ENCODE data around the gene XRCC4. TPM values are rescaled to one million over a fixed set of nuclear protein-coding genes. Genes with fewer than 3 reads are reported as not detected.
A peak's percentile ranks its signal among the peaks of the same experiment; 100 is the strongest.
"Not testable (repeated sequence)": the region's sequence is repeated elsewhere in the genome, so short reads cannot be mapped to it uniquely, and the experiment has no call there.

The XRCC4 gene
- total RNA-seq, 1 donor from 2014 or later, result 12.9 TPM

- H3K27me3 Mint-ChIP-seq, result peaks cover 1% of the 10 kb centered on the region
- no peak overlapping the region for H3K4me3 Mint-ChIP-seq (ENCODE audit: low read depth)
- no peaks in the 10 kb centered on the region for H3K9me3 Mint-ChIP-seq (ENCODE audit: low read depth)
- TF ChIP-seq CTCF (IDR thresholded peaks at IDR 0.05; ENCODE audit: unreplicated experiment), result no peak
- H3K4me1 Mint-ChIP-seq (ENCODE audit: low read depth), result peaks cover 33% of the 10 kb centered on the region
- no peak overlapping the region for H3K27ac Mint-ChIP-seq
- no peak for DNase-seq (ENCODE audit: low spot score, unreplicated experiment)
- no peaks in the 10 kb centered on the region for H3K36me3 Mint-ChIP-seq (ENCODE audit: insufficient read depth)
Observed at GRCh38 chr5:83249156-83249555, 171.8 kb downstream of the XRCC4 start.

GRCh38 chr5:83251849-83252248 lies 174.5 kb downstream of the XRCC4 start:
- no peaks in the 10 kb centered on the region for H3K9me3 Mint-ChIP-seq (ENCODE audit: low read depth)
- H3K4me1 Mint-ChIP-seq (ENCODE audit: low read depth), result peaks cover 28% of the 10 kb centered on the region
- H3K4me3 Mint-ChIP-seq (ENCODE audit: low read depth), result no peak overlapping the region
- TF ChIP-seq CTCF (IDR thresholded peaks at IDR 0.05; ENCODE audit: unreplicated experiment), result no peak
- peaks cover 3% of the 10 kb centered on the region for H3K27me3 Mint-ChIP-seq
- DNase-seq (ENCODE audit: low spot score, unreplicated experiment), result no peak
- no peaks in the 10 kb centered on the region for H3K36me3 Mint-ChIP-seq (ENCODE audit: insufficient read depth)
- peak overlapping the region; percentile 17 for H3K27ac Mint-ChIP-seq

- Mint-ChIP-seq H3K4me3 (ENCODE audit: low read depth) (no peak overlapping the region), H3K4me1 (ENCODE audit: low read depth) (peaks cover 21% of the 10 kb centered on the region), H3K9me3 (ENCODE audit: low read depth) (no peaks in the 10 kb centered on the region), H3K27me3 (peaks cover 3% of the 10 kb centered on the region), H3K27ac (no peak overlapping the region), H3K36me3 (ENCODE audit: insufficient read depth) (peaks cover 3% of the 10 kb centered on the region)
- TF ChIP-seq CTCF (IDR thresholded peaks at IDR 0.05; ENCODE audit: unreplicated experiment), result no peak
- no peak for DNase-seq (ENCODE audit: low spot score, unreplicated experiment)
Observed at GRCh38 chr5:83253720-83254119, 176.4 kb downstream of the XRCC4 start.

GRCh38 chr5:83255268-83255667 lies 177.9 kb downstream of the XRCC4 start:
- H3K27ac Mint-ChIP-seq, result no peak overlapping the region
- peaks cover 3% of the 10 kb centered on the region for H3K27me3 Mint-ChIP-seq
- peaks cover 3% of the 10 kb centered on the region for H3K36me3 Mint-ChIP-seq (ENCODE audit: insufficient read depth)
- H3K9me3 Mint-ChIP-seq (ENCODE audit: low read depth), result no peaks in the 10 kb centered on the region
- no peak for DNase-seq (ENCODE audit: low spot score, unreplicated experiment)
- no peak for TF ChIP-seq CTCF (IDR thresholded peaks at IDR 0.05; ENCODE audit: unreplicated experiment)
- no peak overlapping the region for H3K4me3 Mint-ChIP-seq (ENCODE audit: low read depth)
- peaks cover 13% of the 10 kb centered on the region for H3K4me1 Mint-ChIP-seq (ENCODE audit: low read depth)

- H3K4me1 Mint-ChIP-seq (ENCODE audit: low read depth), result peaks cover 11% of the 10 kb centered on the region
- H3K36me3 Mint-ChIP-seq (ENCODE audit: insufficient read depth), result peaks cover 4% of the 10 kb centered on the region
- H3K9me3 Mint-ChIP-seq (ENCODE audit: low read depth), result no peaks in the 10 kb centered on the region
- TF ChIP-seq CTCF (IDR thresholded peaks at IDR 0.05; ENCODE audit: unreplicated experiment), result no peak
- no peak for DNase-seq (ENCODE audit: low spot score, unreplicated experiment)
- peaks cover 3% of the 10 kb centered on the region for H3K27me3 Mint-ChIP-seq
- H3K27ac Mint-ChIP-seq, result no peak overlapping the region
- H3K4me3 Mint-ChIP-seq (ENCODE audit: low read depth), result no peak overlapping the region
Observed at GRCh38 chr5:83256091-83256780, 178.9 kb downstream of the XRCC4 start.

GRCh38 chr5:83257684-83258083 lies 180.3 kb downstream of the XRCC4 start:
- H3K36me3 Mint-ChIP-seq (ENCODE audit: insufficient read depth); H3K27me3 Mint-ChIP-seq; H3K9me3 Mint-ChIP-seq (ENCODE audit: low read depth); DNase-seq (ENCODE audit: low spot score, unreplicated experiment); H3K27ac Mint-ChIP-seq; H3K4me3 Mint-ChIP-seq (ENCODE audit: low read depth); H3K4me1 Mint-ChIP-seq (ENCODE audit: low read depth): not testable (repeated sequence)

Measured in progenitor cell of endocrine pancreas (in vitro differentiated cells).